HG03571 (cell line): ENCODE data around the gene FIBCD1.

Experiments
- ATAC-seq: cut with Tn5 transposase; IDR thresholded peaks from one replicate; pipeline ENCODE4 v1.9.1; 2021; ENCODE audit not compliant: unreplicated experiment

FIBCD1 gene

GRCh38 chr9:130938652-130939404, at the start of gene FIBCD1:
Gene FIBCD1 (minus strand): TSS chr9:130939247. CDS start chr9:130938607, 640 bp downstream.
- ATAC-seq, result no peak

- no peak for ATAC-seq
Measured at GRCh38 chr9:130988400-130988747, 49.3 kb upstream of the FIBCD1 start.

GRCh38 chr9:130987738-130988399, 48.8 kb upstream of the FIBCD1 start:
- ATAC-seq, result no peak

- no peak for ATAC-seq
Measured at GRCh38 chr9:130987054-130987453, 48.0 kb upstream of the FIBCD1 start.

GRCh38 chr9:130986356-130986965, 47.4 kb upstream of the FIBCD1 start:
- no peak for ATAC-seq

GRCh38 chr9:130985606-130986162, 46.6 kb upstream of the FIBCD1 start:
- no peak for ATAC-seq

- ATAC-seq, result no peak
Measured at GRCh38 chr9:130985029-130985428, 46.0 kb upstream of the FIBCD1 start.

- no peak for ATAC-seq
Measured at GRCh38 chr9:130984521-130984920, 45.5 kb upstream of the FIBCD1 start.

- ATAC-seq, result no peak
Measured at GRCh38 chr9:130983970-130984369, 44.9 kb upstream of the FIBCD1 start.

- no peak for ATAC-seq
Measured at GRCh38 chr9:130983359-130983670, 44.3 kb upstream of the FIBCD1 start.

- no peak for ATAC-seq
Measured at GRCh38 chr9:130982636-130983358, 43.8 kb upstream of the FIBCD1 start.

- ATAC-seq, result no peak
Measured at GRCh38 chr9:130981756-130982137, 42.7 kb upstream of the FIBCD1 start.

GRCh38 chr9:130981002-130981755, 42.1 kb upstream of the FIBCD1 start:
- no peak for ATAC-seq

- no peak for ATAC-seq
Measured at GRCh38 chr9:130980526-130980925, 41.5 kb upstream of the FIBCD1 start.

GRCh38 chr9:130979591-130980385, 40.7 kb upstream of the FIBCD1 start:
- ATAC-seq, result no peak

- ATAC-seq, result no peak
Measured at GRCh38 chr9:130977811-130978221, 38.8 kb upstream of the FIBCD1 start.

- no peak for ATAC-seq
Measured at GRCh38 chr9:130975932-130976841, 37.1 kb upstream of the FIBCD1 start.

GRCh38 chr9:130975156-130975555, 36.1 kb upstream of the FIBCD1 start:
- ATAC-seq, result no peak

- ATAC-seq, result no peak
Measured at GRCh38 chr9:130974697-130975096, 35.6 kb upstream of the FIBCD1 start.
